GM18870 (cell line): Measurements from ENCODE around the gene CLIC5.

Source experiments
- ATAC-seq: cut with Tn5 transposase; IDR thresholded peaks from one replicate; pipeline ENCODE4 v1.9.1; 2021; ENCODE audit warnings: moderate library complexity; ENCODE audit not compliant: unreplicated experiment

Gene CLIC5

GRCh38 chr6:46015119-46015968 is at the start of gene CLIC5:
TSS of gene CLIC5 (minus strand) at chr6:46015860. CDS start at chr6:46015542, 318 bp downstream.
- no peak for ATAC-seq

DNA sequence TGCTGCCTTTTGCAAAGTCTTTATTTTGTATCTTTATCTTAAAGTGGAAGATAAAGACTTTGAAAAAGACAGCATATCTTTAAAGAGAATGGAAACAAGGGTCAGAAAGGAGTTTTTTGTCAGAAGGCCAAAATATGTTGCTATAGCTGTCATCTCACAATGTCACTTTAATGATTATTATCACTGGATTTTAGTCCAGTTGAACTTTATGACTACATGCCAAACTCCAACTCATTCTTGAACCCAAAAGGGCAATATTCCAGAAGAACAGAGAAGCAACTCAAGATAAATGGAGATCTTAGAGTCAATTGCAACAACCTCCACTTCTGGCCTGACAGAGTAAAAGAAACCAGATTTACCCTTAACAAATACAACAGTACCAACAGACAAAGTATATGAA is 47.3 kb upstream of the CLIC5 start:
- no peak for ATAC-seq

- ATAC-seq = no peak
These were observed 46.7 kb upstream of the CLIC5 start for GRCh38 chr6:46062312-46062711.

DNA sequence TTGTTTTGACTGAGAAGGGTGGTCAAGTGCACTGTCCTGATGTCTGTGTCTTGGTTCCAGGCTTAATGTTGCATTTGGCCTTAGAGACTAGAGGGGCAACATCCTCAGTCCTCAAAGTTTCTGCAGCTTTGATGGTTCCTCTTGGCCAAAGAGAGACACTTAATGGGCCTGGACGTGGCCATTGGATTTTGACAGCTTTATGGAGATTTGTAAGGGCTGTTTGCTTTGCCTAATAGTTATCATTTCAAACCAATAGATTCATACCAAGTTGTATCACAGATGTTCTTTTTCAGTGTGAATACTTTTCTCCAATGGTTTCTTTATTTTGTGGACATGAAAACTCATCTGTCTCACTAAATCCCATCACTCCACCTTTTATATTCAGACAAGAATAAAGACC is 45.8 kb upstream of the CLIC5 start:
- ATAC-seq = no peak

- ATAC-seq = no peak
These were observed 43.9 kb upstream of the CLIC5 start for GRCh38 chr6:46059608-46060007.

DNA sequence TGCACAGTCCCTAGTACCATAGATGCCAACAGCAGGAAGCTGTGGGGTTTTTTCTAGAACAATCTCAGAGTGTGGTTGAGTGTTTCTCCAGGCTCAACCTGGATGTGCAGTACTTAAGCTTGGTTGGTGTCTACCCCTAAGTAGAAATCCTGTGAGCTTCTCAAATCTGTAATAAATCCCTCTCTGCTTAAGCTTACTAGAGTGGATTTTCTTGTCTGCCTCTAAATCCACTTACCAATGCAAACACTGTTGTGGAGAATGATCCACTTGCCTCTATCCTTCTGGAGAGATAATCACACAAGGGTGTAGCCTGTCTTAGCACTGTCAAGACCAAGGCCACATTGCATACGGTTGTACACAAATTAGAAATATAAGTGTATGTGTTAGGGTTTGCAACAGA is 43.3 kb upstream of the CLIC5 start:
- ATAC-seq = no peak

- no peak for ATAC-seq
These were observed 42.1 kb upstream of the CLIC5 start for GRCh38 chr6:46057792-46058191.

- no peak for ATAC-seq
These were observed 41.4 kb upstream of the CLIC5 start for GRCh38 chr6:46056906-46057529.

DNA sequence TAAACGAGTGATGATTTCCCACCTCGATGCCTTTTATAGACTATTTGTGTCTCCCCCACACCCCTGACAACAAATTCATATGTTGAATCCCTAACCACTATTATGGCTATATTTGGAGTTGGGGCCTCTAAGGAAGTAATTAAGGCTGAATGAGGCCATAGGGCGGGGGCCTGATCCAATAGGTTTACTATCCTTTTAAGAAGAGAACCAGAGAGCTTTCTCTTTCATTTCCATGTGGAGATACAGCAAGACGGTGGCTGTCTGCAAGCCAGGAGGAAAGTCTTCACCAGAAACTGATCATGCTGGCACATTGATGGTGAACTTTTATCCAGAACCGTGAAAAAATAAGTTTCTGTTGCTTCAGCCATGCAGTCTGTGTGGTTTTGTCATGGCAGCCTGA is 38.9 kb upstream of the CLIC5 start:
- no peak for ATAC-seq

DNA sequence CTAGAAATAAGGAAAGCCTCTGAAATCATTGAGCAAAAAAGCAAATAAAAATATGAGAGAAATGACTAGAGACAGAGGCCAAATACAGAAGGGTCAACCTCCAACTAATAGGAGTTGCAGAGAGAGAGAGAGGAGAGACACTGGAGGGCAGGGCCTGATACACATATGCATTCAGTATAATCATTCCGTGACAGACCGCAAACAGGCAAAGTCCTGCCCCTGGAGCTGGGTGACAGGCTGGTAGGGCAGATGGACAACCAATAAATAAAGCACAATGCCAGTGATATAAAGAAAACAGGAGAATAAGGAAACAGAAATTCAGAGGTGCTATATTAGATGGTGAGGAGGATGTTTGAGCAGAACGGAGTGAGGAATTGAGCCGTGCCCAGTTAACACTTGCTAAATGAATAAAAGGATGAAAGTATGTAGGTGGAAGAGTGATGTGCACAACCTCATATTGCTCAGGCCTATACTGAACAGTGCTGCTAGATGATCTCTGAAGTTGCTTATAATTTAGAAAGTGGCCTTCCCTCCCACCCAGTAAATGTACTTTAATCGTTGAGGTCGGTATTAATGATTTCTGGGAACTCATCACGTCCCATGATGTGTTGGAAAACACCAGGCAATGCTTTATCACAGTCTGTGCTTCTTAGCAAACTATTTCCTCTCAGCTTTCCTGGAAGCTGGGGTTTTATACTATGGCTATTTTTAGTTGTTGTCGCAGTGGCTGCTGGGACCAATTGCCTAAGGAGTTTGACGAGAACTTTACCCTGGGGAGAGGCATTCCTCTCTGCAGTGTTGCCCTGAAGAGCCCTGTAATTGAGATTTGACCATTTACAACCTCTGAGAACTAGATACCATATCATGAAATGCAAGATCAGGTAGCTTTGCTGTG is 37.6 kb upstream of the CLIC5 start:
- no peak for ATAC-seq

DNA sequence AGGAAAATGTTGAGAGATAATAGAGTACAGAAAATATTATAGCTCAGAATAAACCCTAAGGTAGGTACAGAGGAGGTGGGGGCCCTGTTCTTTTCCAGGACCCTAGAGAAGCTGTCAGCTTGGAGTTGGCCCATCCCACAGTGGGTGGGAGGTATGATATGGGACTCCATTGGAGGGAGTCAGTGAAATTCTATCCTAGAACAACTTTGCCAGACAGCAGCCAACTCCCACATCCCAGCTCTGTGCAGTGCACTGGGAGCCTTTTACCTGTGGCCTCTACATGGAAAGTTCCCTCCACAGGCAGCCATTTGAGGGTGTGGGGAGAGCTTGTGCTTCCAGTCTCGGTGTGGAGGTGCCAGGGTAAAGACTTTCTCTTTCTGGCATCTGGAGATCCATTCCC is 36.8 kb upstream of the CLIC5 start:
- ATAC-seq = no peak

- ATAC-seq = no peak
These were observed 36.3 kb upstream of the CLIC5 start for GRCh38 chr6:46051962-46052361.

- ATAC-seq = no peak
These were observed 35.3 kb upstream of the CLIC5 start for GRCh38 chr6:46050845-46051405.

GRCh38 chr6:46048646-46049297 is 33.1 kb upstream of the CLIC5 start:
- ATAC-seq = no peak

DNA sequence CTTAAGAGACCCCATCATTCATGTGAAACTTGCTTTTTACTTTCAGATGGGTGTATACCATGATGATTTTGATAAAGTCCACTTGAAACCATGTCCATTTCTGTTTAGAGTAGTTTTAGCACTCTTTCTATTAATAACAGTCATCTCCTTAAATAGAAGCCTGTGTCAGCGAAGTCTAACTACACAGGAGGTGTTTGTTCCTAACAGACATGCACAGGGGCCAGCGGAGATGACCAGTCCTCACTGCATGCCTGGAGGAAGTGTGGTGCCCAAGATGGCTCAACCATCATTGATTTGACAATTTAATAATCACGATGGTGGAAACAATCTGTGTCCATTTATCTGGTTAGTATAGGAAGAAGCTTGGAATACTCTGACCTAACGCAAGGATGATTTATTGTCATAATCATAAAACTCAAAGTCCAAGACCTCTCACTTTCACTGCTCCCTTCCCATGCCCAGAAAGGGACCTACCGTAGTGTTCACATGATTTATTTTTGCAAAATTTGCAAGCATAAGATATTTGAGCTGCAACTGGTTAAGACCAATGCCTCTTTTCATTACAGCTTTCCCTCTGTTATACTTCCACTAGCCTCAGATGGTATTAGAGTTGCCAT is 31.0 kb upstream of the CLIC5 start:
- no peak for ATAC-seq

GRCh38 chr6:46044881-46045617 is 29.4 kb upstream of the CLIC5 start:
- ATAC-seq = no peak

DNA sequence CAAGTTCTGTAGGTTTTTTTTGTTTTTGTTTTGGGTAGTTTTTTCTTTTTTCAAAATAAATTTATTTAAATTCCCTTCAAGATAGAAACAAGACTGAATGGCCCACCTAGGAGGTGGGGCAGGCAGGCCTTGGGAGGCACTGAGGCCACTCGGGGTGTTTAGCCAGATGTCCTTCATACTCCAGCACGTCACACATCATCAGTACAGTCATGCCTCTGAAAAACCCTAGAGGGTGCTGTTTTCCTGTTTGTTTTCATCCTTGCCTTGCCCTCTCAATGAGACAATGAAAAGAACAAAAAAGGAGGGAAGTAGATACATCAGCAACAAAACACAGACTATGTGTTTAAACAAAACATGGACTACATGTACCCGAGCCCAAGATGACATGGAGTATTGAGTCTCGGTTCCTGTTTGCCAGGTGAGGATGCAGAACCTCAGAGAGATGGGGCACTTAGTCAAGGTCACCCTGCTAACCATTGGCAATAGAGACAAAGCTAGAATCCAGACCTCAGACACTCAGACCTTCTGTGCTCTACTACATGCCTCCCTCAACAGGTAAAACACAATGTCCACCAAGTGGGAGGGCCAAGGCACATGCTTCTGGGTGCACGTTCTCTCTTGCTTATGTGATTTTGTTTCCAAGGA is 26.8 kb upstream of the CLIC5 start:
- peak; percentile 74 for ATAC-seq

GRCh38 chr6:46040288-46040687 is 24.6 kb upstream of the CLIC5 start:
- no peak for ATAC-seq

- ATAC-seq = no peak
These were observed 24.0 kb upstream of the CLIC5 start for GRCh38 chr6:46039646-46040045.
